Thyroid gland (tissue), 4 donors: Measurements from ENCODE around the gene QRFPR. TPM values are rescaled to one million over a fixed set of nuclear protein-coding genes. Genes with fewer than 3 reads are reported as not detected.

ENCODE experiments used
- DNase-seq, 2 donors: peaks; one replicate each; pipeline ENCODE4 v3.0.0-alpha.2; 2019
- H3K27ac ChIP-seq, 3 donors: fragments of 200-600 bp; sonication (generic); 1 replicate in 2 of 3; 2 replicates in 1 of 3; pipeline ENCODE4 v1.5.1; 2016 to 2019; ENCODE audit warnings: mild to moderate bottlenecking in 1 of 3, moderate library complexity in 1 of 3
- H3K27me3 ChIP-seq: fragments of 200-600 bp; sonication (generic); one replicate; pipeline ENCODE4 v1.5.1; 2019
- H3K36me3 ChIP-seq, 2 donors: fragments of 200-600 bp; sonication (generic); one replicate each; pipeline ENCODE4 v1.5.1; 2016 to 2019
- H3K4me1 ChIP-seq, 2 donors: fragments of 200-600 bp; sonication (generic); one replicate each; pipeline ENCODE4 v1.5.1; 2017 to 2019
- H3K4me3 ChIP-seq, 3 donors: fragments of 200-600 bp; sonication (generic); replicated peaks in 1 of 3; 1 replicate in 2 of 3; 2 replicates in 1 of 3; pipeline ENCODE4 v1.5.1; 2016; ENCODE audit warnings: mild to moderate bottlenecking in 1 of 3
- H3K9me3 ChIP-seq: fragments of 200-600 bp; sonication (generic); one replicate; pipeline ENCODE4 v1.5.1; 2017
- POLR2A ChIP-seq, 2 donors: fragments of 450-650 bp; IDR thresholded peaks; one replicate each; pipeline ENCODE4 v1.6.1; 2017; ENCODE audit warnings: antibody characterized with exemption in 2 of 2, mild to moderate bottlenecking in 2 of 2, moderate library complexity in 1 of 2
- WGBS, 2 donors: methylation state at CpG; one replicate each; pipeline ENCODE4 v1.1.5; 2017; 5-methylcytosine and 5-hydroxymethylcytosine counted together
- intact Hi-C: fragments of 100-400 bp; cut with DNase I; formaldehyde crosslinking; loops from one replicate; pipeline ENCODE4 v1.15.1; 2023
- total RNA-seq, 4 donors: library from RNA; depleted of rRNA; stranded (reverse); fragments of >200 nt; gene quantifications; one replicate each; pipeline ENCODE4 v1.2.3, GENCODE V29; 2016
- TF ChIP-seq, protein P1 (sequence below), 6 experiments: fragments of 200-600 bp in 3 of 6; fragments of 450-650 bp in 3 of 6; sonication (generic) in 3 of 6; IDR thresholded peaks; one replicate each; pipeline ENCODE4 v1.5.1; 2016 to 2019; ENCODE audit warnings: antibody characterized with exemption in 6 of 6, mild to moderate bottlenecking in 2 of 6, inconsistent platforms in 1 of 6, moderate library complexity in 1 of 6

Gene QRFPR
- total RNA-seq, 4 donors from 2014 or later: 0.63 to 1.6 TPM; not detected in 2

DNA sequence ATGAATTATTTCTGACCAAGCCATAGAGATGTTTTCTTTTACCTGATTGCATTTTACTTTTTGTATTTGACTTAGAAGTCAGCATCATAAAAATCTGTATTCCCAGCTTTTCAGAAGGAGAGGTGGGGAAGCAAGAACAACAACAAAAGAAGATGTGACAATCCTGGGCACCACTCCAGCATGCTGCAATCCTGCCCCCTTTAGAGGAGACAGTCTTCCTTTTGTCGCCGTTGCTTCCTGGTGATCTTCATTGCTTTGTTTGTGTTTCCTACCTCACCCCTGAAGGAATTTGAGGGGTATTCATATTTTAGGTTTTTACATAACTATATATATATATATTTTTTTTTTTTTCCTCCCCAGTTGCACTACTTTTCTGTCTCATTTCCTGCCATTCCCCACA is 3.7 kb downstream of the QRFPR start:
- TF ChIP-seq, protein P1, sequence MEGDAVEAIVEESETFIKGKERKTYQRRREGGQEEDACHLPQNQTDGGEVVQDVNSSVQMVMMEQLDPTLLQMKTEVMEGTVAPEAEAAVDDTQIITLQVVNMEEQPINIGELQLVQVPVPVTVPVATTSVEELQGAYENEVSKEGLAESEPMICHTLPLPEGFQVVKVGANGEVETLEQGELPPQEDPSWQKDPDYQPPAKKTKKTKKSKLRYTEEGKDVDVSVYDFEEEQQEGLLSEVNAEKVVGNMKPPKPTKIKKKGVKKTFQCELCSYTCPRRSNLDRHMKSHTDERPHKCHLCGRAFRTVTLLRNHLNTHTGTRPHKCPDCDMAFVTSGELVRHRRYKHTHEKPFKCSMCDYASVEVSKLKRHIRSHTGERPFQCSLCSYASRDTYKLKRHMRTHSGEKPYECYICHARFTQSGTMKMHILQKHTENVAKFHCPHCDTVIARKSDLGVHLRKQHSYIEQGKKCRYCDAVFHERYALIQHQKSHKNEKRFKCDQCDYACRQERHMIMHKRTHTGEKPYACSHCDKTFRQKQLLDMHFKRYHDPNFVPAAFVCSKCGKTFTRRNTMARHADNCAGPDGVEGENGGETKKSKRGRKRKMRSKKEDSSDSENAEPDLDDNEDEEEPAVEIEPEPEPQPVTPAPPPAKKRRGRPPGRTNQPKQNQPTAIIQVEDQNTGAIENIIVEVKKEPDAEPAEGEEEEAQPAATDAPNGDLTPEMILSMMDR (IDR thresholded peaks at IDR 0.05): no peak
- TF ChIP-seq POLR2A (IDR thresholded peaks at IDR 0.05): no peak
- Histone ChIP-seq H3K27ac (no peak overlapping the region), H3K4me3 (no peak overlapping the region), H3K36me3 (no peaks in the 10 kb centered on the region), H3K4me1 (peaks cover 0 to 9% of the 10 kb centered on the region in 2 donors), H3K9me3 (no peaks in the 10 kb centered on the region), H3K27me3 (peaks cover 10% of the 10 kb centered on the region)
- intact Hi-C loops: no loop called here
- DNase-seq: no peak
- 14 to 23% methylated on average over 2 of the region's 2 CpGs for WGBS, 2 donors

DNA sequence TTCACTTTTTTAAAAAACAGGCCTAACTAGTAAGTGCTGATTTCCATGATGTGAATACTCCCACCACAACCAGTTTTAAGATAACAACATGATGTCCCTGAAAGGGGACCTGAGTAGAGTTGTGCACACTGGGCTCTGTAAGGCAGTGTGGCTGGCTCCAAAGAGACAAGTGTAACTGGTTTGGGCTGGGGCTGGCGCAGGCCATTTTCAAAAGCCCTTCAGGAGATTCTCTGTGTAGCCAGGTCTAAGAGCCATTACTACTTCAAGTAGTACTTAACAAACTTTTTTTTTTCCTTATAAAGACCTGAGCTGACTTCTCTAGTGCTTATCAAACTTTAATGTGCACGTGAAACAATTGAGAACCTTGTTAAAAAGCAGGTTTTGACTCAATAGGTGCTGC is 4.3 kb downstream of the QRFPR start:
- H3K9me3 ChIP-seq: no peaks in the 10 kb centered on the region
- no peaks in the 10 kb centered on the region for H3K36me3 ChIP-seq
- H3K4me3 ChIP-seq: no peak overlapping the region
- peaks cover 0 to 9% of the 10 kb centered on the region in 2 donors for H3K4me1 ChIP-seq
- intact Hi-C loops: no loop called here
- no peak overlapping the region for H3K27ac ChIP-seq
- WGBS, 2 donors: 25 to 43% methylated on average over 2 of the region's 2 CpGs
- peak; percentile 78 to 85 for DNase-seq
- TF ChIP-seq, protein P1 (IDR thresholded peaks at IDR 0.05): no peak
- no peak for TF ChIP-seq POLR2A (IDR thresholded peaks at IDR 0.05)
- peaks cover 10% of the 10 kb centered on the region for H3K27me3 ChIP-seq

DNA sequence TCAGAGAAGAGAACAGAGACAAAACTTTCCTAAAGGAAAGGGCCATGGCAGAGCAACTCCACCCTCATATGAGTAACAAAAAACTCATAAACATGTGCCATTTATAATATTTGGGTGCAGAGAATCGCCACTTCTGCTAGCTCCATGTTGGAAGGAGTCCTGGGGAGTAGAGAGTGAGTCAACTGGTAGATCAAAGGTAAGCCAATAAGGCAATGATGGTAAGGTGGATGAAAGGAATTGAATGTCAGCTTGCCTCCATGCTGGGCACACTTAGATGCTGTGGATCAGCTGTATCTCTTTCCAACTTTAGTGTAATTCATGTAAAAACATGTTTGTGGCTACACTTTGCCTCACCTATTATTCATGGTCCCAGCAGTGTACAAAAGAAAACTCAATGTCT is 4.7 kb downstream of the QRFPR start:
- peaks cover 0 to 9% of the 10 kb centered on the region in 2 donors for H3K4me1 ChIP-seq
- intact Hi-C loops: no loop called here
- no peak for TF ChIP-seq POLR2A (IDR thresholded peaks at IDR 0.05)
- TF ChIP-seq, protein P1 (IDR thresholded peaks at IDR 0.05): no peak
- H3K36me3 ChIP-seq: no peaks in the 10 kb centered on the region
- no peak for DNase-seq
- whole genome bisulfite sequencing, 2 donors: 78 to 85% methylated on average over 1 of the region's 1 CpG
- no peak overlapping the region for H3K4me3 ChIP-seq
- H3K9me3 ChIP-seq: no peaks in the 10 kb centered on the region
- H3K27ac ChIP-seq: no peak overlapping the region
- peaks cover 10% of the 10 kb centered on the region for H3K27me3 ChIP-seq

DNA sequence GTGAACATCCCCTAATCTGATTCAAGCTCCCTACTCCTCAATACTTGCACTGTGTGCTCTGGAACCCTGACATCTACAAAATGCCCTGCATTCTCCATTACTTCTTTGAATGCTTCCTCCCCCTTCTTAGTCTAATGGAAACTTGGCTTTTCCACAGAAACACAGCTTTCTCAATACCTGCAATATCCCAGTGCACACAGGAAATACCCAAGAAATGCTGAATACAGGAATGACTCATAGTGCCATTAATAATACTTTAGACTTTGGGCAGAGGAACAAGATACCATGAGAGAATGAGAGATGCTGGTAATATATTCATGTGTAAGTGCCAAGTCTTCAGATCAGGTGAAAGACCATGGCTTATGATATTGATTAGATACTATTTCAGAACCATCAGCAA is 5.6 kb downstream of the QRFPR start:
- no peak for DNase-seq
- intact Hi-C loops: no loop called here
- H3K36me3 ChIP-seq: no peaks in the 10 kb centered on the region
- H3K9me3 ChIP-seq: no peaks in the 10 kb centered on the region
- peaks cover 6% of the 10 kb centered on the region for H3K27me3 ChIP-seq
- TF ChIP-seq POLR2A (IDR thresholded peaks at IDR 0.05): no peak
- peaks cover 0 to 2% of the 10 kb centered on the region in 2 donors for H3K4me1 ChIP-seq
- H3K27ac ChIP-seq: no peak overlapping the region
- H3K4me3 ChIP-seq: no peak overlapping the region

DNA sequence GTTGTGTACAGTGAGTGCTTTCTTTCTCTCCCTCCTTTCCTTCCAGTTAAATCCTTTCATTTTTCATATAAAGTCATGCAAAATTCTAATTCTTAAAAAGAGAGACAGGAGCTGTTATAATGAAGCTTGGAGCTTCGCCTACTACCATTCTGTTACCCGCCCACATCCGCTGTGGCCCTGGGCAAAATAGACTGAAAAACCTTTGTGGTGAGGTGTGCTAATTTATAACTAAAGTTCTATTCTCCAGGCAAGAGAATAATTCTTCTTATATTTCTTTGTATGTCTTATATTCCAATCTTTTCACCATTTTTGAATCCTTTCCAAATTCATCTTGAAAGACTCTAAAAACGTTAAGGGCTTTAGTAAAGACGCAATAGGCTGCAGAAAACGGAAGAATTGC is 7.0 kb downstream of the QRFPR start:
- intact Hi-C loops: no loop called here
- Histone ChIP-seq H3K36me3 (no peaks in the 10 kb centered on the region), H3K27me3 (no peaks in the 10 kb centered on the region), H3K4me3 (no peak overlapping the region), H3K27ac (no peak overlapping the region), H3K4me1 (no peaks in the 10 kb centered on the region), H3K9me3 (no peaks in the 10 kb centered on the region)
- TF ChIP-seq POLR2A (IDR thresholded peaks at IDR 0.05): no peak
- TF ChIP-seq, protein P1 (IDR thresholded peaks at IDR 0.05): no peak
- WGBS, 2 donors: 75 to 80% methylated on average over 6 of the region's 6 CpGs
- no peak for DNase-seq
